GM19397 (cell line): ENCODE measurements around the gene EAF2.
"Not testable (repeated sequence)": the region's sequence is repeated elsewhere in the genome, so short reads cannot be mapped to it uniquely, and the experiment has no call there.

ENCODE experiments used
- ATAC-seq: cut with Tn5 transposase; IDR thresholded peaks from one replicate; pipeline ENCODE4 v1.9.1; 2021; ENCODE audit warnings: mild to moderate bottlenecking, moderate library complexity; ENCODE audit not compliant: unreplicated experiment

Gene EAF2

DNA sequence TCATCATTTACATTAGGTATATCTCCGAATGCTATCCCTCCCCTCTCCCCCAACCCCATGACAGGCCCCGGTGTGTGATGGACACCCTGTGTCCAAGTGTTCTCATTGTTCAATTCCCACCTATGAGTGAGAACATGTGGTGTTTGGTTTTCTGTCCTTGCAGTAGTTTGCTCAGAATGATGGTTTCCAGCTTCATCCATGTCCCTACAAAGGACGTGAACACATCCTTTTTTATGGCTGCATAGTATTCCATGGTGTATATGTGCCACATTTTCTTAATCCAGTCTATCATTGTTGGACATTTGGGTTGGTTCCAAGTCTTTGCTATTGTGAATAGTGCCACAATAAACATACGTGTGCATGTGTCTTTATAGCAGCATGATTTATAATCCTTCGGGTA lies 22.8 kb downstream of the EAF2 start:
- not testable (repeated sequence) for ATAC-seq

GRCh38 chr3:121863247-121863646 lies 28.2 kb downstream of the EAF2 start:
- ATAC-seq, result not testable (repeated sequence)

GRCh38 chr3:121863801-121864200 lies 28.8 kb downstream of the EAF2 start:
- ATAC-seq, result no peak

DNA sequence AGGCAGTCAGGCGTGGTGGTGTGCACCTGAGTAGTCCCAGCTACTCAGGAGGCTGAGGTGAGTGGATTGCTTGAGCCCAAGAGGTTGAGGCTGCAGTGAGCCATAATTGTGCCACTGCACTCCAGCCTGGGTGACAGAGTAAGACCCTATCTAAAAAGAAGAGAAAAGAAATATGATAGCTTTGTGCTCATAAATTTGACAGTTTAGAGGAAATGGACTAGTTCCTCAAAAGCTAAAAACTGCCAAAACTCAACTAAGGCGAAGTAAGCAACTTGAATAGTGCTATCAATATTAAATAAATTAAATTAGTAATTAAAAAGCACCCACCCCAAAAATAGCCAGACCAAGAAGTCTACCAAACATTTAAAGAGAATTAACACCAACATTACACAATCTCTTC lies 34.7 kb downstream of the EAF2 start:
- no peak for ATAC-seq

- no peak for ATAC-seq
Observed at GRCh38 chr3:121870717-121871116, 35.7 kb downstream of the EAF2 start.

GRCh38 chr3:121871430-121871829 lies 36.4 kb downstream of the EAF2 start:
- ATAC-seq, result no peak

GRCh38 chr3:121878411-121878810 lies 43.4 kb downstream of the EAF2 start:
- ATAC-seq, result no peak

DNA sequence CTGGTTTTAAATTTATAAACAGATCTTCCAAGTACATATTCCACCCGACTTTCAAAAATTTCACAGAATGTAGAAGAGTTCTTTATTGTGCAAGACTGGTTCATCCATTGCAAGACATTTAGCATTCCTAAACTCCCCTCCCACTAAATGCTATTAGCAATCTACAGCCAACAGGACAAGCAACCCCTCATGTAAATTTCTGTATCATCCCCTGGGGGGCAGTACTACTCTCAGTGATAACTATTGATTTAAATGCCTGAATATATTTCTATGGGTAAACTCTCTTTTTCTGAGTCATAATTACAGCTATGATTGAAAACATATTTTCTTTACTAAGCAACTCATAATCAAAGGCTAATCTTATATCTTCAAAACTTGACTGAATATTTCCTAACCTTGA lies 48.5 kb downstream of the EAF2 start:
- ATAC-seq, result no peak

DNA sequence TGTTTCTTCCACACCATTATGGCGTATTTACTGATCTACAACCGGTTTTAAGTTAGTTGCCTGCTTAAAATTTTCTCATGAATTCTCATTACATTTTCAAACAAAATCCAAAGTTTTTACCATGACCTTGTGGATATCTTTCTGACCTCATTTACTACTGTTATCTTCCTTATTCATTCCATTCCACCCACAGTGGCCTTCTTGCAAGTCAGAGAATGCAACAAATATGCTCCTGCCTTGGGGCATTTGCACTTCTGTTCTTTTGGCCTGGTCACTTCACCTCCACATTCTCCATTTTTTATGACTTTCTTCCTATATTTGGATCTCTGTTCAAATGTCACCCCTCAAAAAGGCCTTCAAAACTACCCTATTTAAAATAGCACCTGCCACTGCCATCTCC lies 50.4 kb downstream of the EAF2 start:
- ATAC-seq, result no peak

DNA sequence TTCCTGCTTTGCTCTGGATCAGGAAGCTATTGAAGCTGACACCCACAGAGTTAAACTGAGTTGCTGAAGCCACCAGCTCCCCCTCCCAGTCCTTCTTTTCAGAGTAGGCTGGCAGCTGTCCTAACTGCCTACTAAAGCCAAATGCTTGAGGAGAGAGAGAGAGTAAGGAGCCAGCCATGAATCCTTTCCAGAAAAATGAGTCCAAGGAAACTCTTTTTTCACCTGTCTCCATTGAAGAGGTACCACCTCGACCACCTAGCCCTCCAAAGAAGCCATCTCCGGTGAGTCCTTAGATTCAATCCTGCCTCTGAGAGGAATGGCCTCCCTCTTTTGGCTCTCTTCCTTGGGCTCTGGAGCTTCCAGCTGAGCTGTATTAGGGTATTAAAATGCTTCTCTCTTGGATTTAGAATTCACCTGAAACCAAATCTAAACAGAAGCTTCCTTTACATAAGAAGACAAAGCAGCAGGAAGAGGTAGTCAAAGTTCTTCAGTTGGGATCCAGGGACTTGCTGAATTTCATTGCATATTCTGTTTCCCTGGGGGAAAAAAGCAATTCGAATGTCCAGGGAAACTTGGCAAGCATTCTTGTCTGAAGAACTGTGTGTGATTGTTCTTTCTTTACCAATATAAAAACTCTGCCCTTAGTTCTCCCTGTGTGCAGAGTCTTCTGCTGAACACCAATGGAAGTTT lies 59.4 kb downstream of the EAF2 start, which contains the start of gene SLC15A2:
Gene SLC15A2, plus strand, starts transcription at position 101 of the 690 bp plus-strand sequence. Its CDS starts 76 bp downstream, at position 177.
- ATAC-seq, result no peak

DNA sequence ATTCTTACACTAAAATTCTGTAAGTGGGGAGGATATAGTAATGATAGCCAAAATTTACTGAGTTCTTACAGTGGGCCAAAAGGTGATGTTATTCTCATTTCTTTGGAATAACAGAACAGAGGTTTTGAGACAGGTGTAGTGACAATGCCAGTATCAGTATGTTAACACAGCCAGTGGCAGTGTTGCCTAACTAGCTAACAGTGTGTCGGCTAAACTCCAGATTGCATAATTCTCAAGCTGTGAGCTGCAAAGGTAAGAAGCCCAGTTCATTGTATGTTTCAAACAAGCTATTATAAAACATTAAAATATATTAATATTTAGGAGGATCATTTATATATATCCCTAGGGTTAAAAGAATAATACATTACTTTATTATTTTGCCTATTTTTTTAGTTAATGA lies 60.1 kb downstream of the EAF2 start:
- no peak for ATAC-seq

DNA sequence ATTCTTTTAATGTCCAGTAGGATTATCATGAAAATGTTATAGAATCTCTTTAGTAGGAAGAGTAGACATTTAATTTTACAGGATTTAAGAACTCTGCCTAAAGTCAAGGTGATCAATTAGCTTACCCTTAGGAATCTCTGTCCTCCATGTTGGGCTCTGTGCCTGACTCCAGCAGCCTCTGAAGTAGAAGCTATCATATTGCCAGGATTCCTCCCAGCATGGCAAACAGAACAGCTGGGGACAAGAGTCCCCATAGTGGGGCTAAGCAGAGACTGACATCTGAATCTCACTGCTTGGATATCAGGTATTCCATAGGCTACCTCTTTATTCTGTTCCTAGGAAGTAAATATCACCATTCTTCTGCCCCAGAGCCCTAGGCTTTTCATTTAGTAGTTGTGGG lies 60.7 kb downstream of the EAF2 start:
- ATAC-seq, result no peak

- ATAC-seq, result no peak
Observed at GRCh38 chr3:121896823-121897222, 61.8 kb downstream of the EAF2 start.

- ATAC-seq, result no peak
Observed at GRCh38 chr3:121897296-121897695, 62.3 kb downstream of the EAF2 start.

GRCh38 chr3:121913305-121913990 lies 78.4 kb downstream of the EAF2 start:
- ATAC-seq, result no peak

DNA sequence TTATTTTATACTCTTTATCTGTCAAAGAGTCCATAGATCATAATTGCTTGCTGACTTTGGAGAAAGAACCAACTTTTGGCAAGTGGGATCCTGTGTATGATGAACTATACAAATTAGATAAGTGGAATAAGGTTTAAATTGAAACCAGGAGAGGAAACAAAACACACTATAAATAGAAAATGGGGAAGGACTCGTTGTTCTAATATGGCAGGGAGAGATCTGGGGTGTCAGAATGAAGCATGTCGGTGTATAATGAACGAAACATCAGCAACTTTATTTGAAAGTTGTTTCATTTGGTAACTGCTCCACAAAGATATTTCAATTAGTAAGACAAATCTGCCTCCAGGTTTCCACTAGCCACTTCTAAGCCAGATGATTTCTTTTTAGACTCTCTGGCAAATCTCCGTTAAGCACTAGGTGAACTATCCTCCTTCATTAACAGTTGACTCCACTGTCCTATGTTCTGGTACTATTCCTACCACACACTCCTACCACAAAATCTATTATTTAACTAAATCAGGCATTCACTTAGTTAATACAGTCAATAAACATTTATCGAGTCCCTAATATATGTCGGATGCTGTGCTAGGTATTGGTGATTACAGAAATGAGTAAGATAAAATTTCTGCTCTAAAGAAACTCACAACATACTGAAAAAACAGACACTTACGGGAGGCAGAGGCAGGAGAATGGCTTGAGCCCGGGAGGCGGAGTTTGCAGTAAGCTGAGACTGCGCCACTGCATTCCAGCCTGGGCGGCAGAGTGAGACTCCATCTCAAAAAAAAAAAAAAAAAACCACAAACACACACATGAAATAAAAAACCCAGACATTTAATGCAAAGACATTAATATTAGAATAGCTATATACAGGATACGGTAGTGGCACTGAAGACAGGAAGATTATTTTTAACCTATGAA lies 79.3 kb downstream of the EAF2 start:
- no peak for ATAC-seq

DNA sequence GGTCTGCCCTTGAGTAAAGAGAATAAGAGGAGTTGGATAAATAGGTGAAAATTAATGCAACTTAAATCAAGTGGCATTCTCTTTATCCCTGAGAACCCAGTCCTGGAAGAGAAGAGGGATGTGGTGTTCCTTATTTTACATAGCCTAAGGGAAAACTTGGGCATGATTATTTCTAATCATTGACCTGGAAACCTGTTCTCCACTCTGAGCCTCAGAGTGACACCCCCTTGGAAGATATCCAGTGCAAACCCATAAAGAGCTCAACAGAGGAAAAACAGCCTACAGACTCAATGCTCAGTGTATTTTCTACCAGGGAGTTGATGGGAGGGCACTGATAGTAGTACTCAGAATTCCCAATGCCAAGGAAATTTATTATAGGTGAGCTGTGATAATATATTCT lies 81.2 kb downstream of the EAF2 start:
- no peak for ATAC-seq

- ATAC-seq, result no peak
Observed at GRCh38 chr3:121918779-121919483, 83.9 kb downstream of the EAF2 start.

GRCh38 chr3:121924734-121925133 lies 89.7 kb downstream of the EAF2 start:
- ATAC-seq, result no peak

DNA sequence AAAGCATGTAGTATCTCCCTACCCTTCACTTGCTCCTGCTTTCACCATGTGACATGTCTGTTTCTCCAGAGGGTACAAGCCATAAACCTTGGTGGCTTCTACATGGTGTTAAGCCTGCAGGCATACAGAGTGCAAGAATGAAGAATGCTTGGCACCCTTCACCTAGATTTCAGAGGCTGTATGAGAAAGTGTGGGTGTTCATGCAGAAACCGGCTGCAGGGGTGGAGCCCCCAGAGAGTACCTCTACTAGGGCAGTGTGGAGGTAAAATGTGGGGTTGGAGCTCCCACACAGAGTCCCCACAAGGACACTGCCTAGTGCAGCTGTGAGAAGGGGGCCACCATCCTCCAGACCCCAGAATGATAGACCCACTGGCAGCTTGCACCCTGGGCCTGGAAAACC lies 91.4 kb downstream of the EAF2 start:
- no peak for ATAC-seq
